ENCODE measurements around the gene CHRNB1. TPM values are rescaled to one million over a fixed set of nuclear protein-coding genes. Genes with fewer than 3 reads are reported as not detected.
"Not testable (repeated sequence)": the region's sequence is repeated elsewhere in the genome, so short reads cannot be mapped to it uniquely, and the experiment has no call there.

The CHRNB1 gene
- total RNA-seq, 1 experiment from 2014 or later = 3.6 TPM

- DNase-seq (ENCODE audit: extremely low read depth, low read depth) = no peak
These were observed 21.4 kb downstream of the CHRNB1 start for GRCh38 chr17:7466318-7466638.

GRCh38 chr17:7466639-7467341 is 21.9 kb downstream of the CHRNB1 start:
- no peak for DNase-seq (ENCODE audit: extremely low read depth, low read depth)

- no peak for DNase-seq (ENCODE audit: extremely low read depth, low read depth)
These were observed 22.6 kb downstream of the CHRNB1 start for GRCh38 chr17:7467498-7467897.

GRCh38 chr17:7468290-7468689 is 23.4 kb downstream of the CHRNB1 start:
- no peak for DNase-seq (ENCODE audit: extremely low read depth, low read depth)

GRCh38 chr17:7468804-7469389 is 24.0 kb downstream of the CHRNB1 start:
- no peak for DNase-seq (ENCODE audit: extremely low read depth, low read depth)

GRCh38 chr17:7469843-7470242 is 25.0 kb downstream of the CHRNB1 start:
- DNase-seq (ENCODE audit: extremely low read depth, low read depth) = not testable (repeated sequence)

GRCh38 chr17:7470457-7470973 is 25.7 kb downstream of the CHRNB1 start:
- DNase-seq (ENCODE audit: extremely low read depth, low read depth) = not testable (repeated sequence)

GRCh38 chr17:7471729-7472128 is 26.9 kb downstream of the CHRNB1 start:
- no peak for DNase-seq (ENCODE audit: extremely low read depth, low read depth)

- not testable (repeated sequence) for DNase-seq (ENCODE audit: extremely low read depth, low read depth)
These were observed 29.9 kb downstream of the CHRNB1 start for GRCh38 chr17:7474767-7475166.

- DNase-seq (ENCODE audit: extremely low read depth, low read depth) = no peak
These were observed 31.0 kb downstream of the CHRNB1 start for GRCh38 chr17:7475764-7476422.

- DNase-seq (ENCODE audit: extremely low read depth, low read depth) = no peak
These were observed 31.6 kb downstream of the CHRNB1 start for GRCh38 chr17:7476494-7476893.

- DNase-seq (ENCODE audit: extremely low read depth, low read depth) = no peak
These were observed 32.1 kb downstream of the CHRNB1 start for GRCh38 chr17:7476951-7477350.

GRCh38 chr17:7477392-7478275 is 32.8 kb downstream of the CHRNB1 start:
- DNase-seq (ENCODE audit: extremely low read depth, low read depth) = no peak

- DNase-seq (ENCODE audit: extremely low read depth, low read depth) = no peak
These were observed 33.7 kb downstream of the CHRNB1 start for GRCh38 chr17:7478276-7479212.

- no peak for DNase-seq (ENCODE audit: extremely low read depth, low read depth)
These were observed 34.6 kb downstream of the CHRNB1 start, which contains the start of gene ZBTB4 for GRCh38 chr17:7479213-7480088. Gene ZBTB4, minus strand, starts transcription at chr17:7479631. Its CDS starts 12,830 bp downstream, at chr17:7466801.

- DNase-seq (ENCODE audit: extremely low read depth, low read depth) = no peak
These were observed 35.2 kb downstream of the CHRNB1 start for GRCh38 chr17:7480089-7480384.

- DNase-seq (ENCODE audit: extremely low read depth, low read depth) = not testable (repeated sequence)
These were observed 36.4 kb downstream of the CHRNB1 start, which contains the start of gene SLC35G6 for GRCh38 chr17:7481275-7481674. Gene SLC35G6, plus strand, starts transcription at chr17:7481446. Its CDS starts 71 bp downstream, at chr17:7481517.

GRCh38 chr17:7481842-7482741 is 37.2 kb downstream of the CHRNB1 start:
- not testable (repeated sequence) for DNase-seq (ENCODE audit: extremely low read depth, low read depth)

Data from NCI-H460 (cell line).